T-cell (primary cell): ENCODE results near the gene FITM1. TPM values are rescaled to one million over a fixed set of nuclear protein-coding genes. Genes with fewer than 3 reads are reported as not detected.

Experiments used
- ATAC-seq, 4 experiments: fragments of 200-7000 bp in 3 of 4; fragments of 150-1000 bp in 1 of 4; cut with Tn5 transposase; replicated peaks in 1 of 4; 1 replicate in 3 of 4; 2 replicates in 1 of 4; pipeline ENCODE4 v1.10.0; 2021; ENCODE audit warnings: moderate library complexity in 3 of 4, mild to moderate bottlenecking in 2 of 4, moderate number of reproducible peaks in 1 of 4
- CTCF ChIA-PET, 2 donors: fragments of 300-600 bp; sonication (Branson Sonifier 250); formaldehyde crosslinking; loops; one replicate each; lab custom pipeline; 2022; ENCODE audit warnings: antibody characterized with exemption in 2 of 2; lab: Charles Lee
- POLR2A ChIA-PET, 2 donors: fragments of 300-600 bp; sonication (Branson Sonifier 250); formaldehyde crosslinking; loops; one replicate each; lab custom pipeline; 2022; ENCODE audit warnings: antibody characterized with exemption in 2 of 2; lab: Charles Lee
- DNase-seq, 35 experiments: peaks; one replicate each; pipeline versions ENCODE4 v3.0.0 to v3.0.0-alpha.2; 2013 to 2023
- H3K27ac ChIP-seq: one replicate; pipeline ENCODE4 v1.5.1; 2013; ENCODE audit warnings: low read length
- H3K27me3 ChIP-seq, 2 experiments: replicated peaks in 1 of 2; 1 replicate in 1 of 2; 2 replicates in 1 of 2; pipeline versions ENCODE4 v1.6.1 to v1.7.0; 2013; ENCODE audit warnings: low read length in 1 of 2, mixed read lengths in 1 of 2; ENCODE audit not compliant: control insufficient read depth in 2 of 2, insufficient read depth in 2 of 2; ENCODE audit errors: extremely low read depth in 1 of 2
- H3K36me3 ChIP-seq, 2 donors: 1 replicate in 1 of 2; 2 replicates in 1 of 2; pipeline versions ENCODE4 v1.6.1 to v1.7.0; 2013; ENCODE audit warnings: low read length in 1 of 2; ENCODE audit not compliant: control insufficient read depth in 2 of 2, insufficient read depth in 1 of 2; ENCODE audit errors: extremely low read depth in 1 of 2
- H3K4me1 ChIP-seq, 2 experiments: 1 replicate in 1 of 2; 2 replicates in 1 of 2; pipeline versions ENCODE4 v1.6.1 to v1.7.0; 2013; ENCODE audit warnings: low read length in 2 of 2, mixed read lengths in 1 of 2; ENCODE audit not compliant: insufficient read depth in 2 of 2, control insufficient read depth in 1 of 2; ENCODE audit errors: extremely low read depth in 1 of 2
- H3K4me3 ChIP-seq, 2 donors: 1 replicate in 1 of 2; 2 replicates in 1 of 2; pipeline versions ENCODE4 v1.5.1 to v1.7.0; 2013; ENCODE audit warnings: mild to moderate bottlenecking in 2 of 2, low read length in 1 of 2, moderate library complexity in 1 of 2; ENCODE audit not compliant: control insufficient read depth in 1 of 2; ENCODE audit errors: extremely low read depth in 1 of 2
- H3K9me3 ChIP-seq: 2 replicates; pipeline ENCODE4 v1.7.0; 2013
- H3K27ac Mint-ChIP-seq, 2 donors: one replicate each; pipeline ENCODE4 v1.8.0; 2020 to 2021; ENCODE audit warnings: mild to moderate bottlenecking in 2 of 2, mixed read lengths in 2 of 2
- H3K27me3 Mint-ChIP-seq, 2 donors: one replicate each; pipeline ENCODE4 v1.8.0; 2021 to 2022; ENCODE audit warnings: mixed read lengths in 2 of 2
- H3K36me3 Mint-ChIP-seq: one replicate; pipeline ENCODE4 v1.8.0; 2021; ENCODE audit warnings: mixed read lengths
- H3K4me1 Mint-ChIP-seq, 3 donors: one replicate each; pipeline ENCODE4 v1.8.0; 2020 to 2022; ENCODE audit warnings: mixed read lengths in 3 of 3, mild to moderate bottlenecking in 1 of 3
- H3K4me3 Mint-ChIP-seq, 3 donors: one replicate each; pipeline ENCODE4 v1.8.0; 2020 to 2022; ENCODE audit warnings: mild to moderate bottlenecking in 3 of 3, mixed read lengths in 3 of 3, moderate library complexity in 3 of 3
- H3K9me3 Mint-ChIP-seq, 3 donors: one replicate each; pipeline ENCODE4 v1.8.0; 2020 to 2022; ENCODE audit warnings: mixed read lengths in 3 of 3
- WGBS: methylation state at CpG from one replicate; pipeline ENCODE4 v1.1.5; 2013; ENCODE audit warnings: missing lambda C conversion rate; ENCODE audit not compliant: insufficient coverage; 5-methylcytosine and 5-hydroxymethylcytosine counted together
- total RNA-seq, 35 experiments: library from RNA in 6 of 35; stranded (reverse) in 6 of 35; fragments of 120-200 nt in 1 of 35; gene quantifications; one replicate each; pipeline versions ENCODE4 v1.2.1 to v1.2.4 and lab custom pipeline; 2013 to 2026

FITM1 gene
- total RNA-seq, 5 donors from 2014 or later (not counting 1 experiment from before 2014, with no cell fraction given), result 2.5 to 3.5 (median 3.2) TPM

GRCh38 chr14:24162093-24162492 lies 31.6 kb downstream of the FITM1 start:
- peak overlapping the region; percentile 98 to 99 for H3K27ac Mint-ChIP-seq
- WGBS, result 20% methylated on average over 5 of the region's 8 CpGs
- no peaks in the 10 kb centered on the region for H3K9me3 Mint-ChIP-seq
- ChIA-PET POLR2A (interaction anchor here in 1 of 2 donors (0.6 to 1.6 kb wide), 3 partner anchors 14 to 80 kb away, joined by 3 to 9 read pairs (median 4); partner anchors contain the start of genes DCAF11, NRL and TINF2), CTCF (interaction anchor here (0.6 to 2.0 kb wide), 7 partner anchors 9 to 72 kb away, joined by 4 to 30 read pairs (median 5); partner anchors contain the start of genes DCAF11 (in 1 of the 2), NRL (in 1 of the 2), PSME1 (in 1 of the 2) and PSME2 (in 1 of the 2))
- Histone ChIP-seq H3K4me3 (peak overlapping the region; percentile 86 to 98), H3K9me3 (no peaks in the 10 kb centered on the region), H3K36me3 (peaks cover 31 to 67% of the 10 kb centered on the region in 2 donors), H3K4me1 (peaks cover 8 to 62% of the 10 kb centered on the region in 2 experiments), H3K27ac (peak overlapping the region; percentile 89), H3K27me3 (no peaks in the 10 kb centered on the region)
- peak overlapping the region; percentile 92 to 94 (median 92) for H3K4me3 Mint-ChIP-seq
- no peaks in the 10 kb centered on the region for H3K27me3 Mint-ChIP-seq
- H3K36me3 Mint-ChIP-seq, result peaks cover 56% of the 10 kb centered on the region
- peaks cover 54 to 61% (median 58%) of the 10 kb centered on the region in 3 donors for H3K4me1 Mint-ChIP-seq
- DNase-seq (no peak), ATAC-seq (no peak)

GRCh38 chr14:24164518-24164991 lies 34.1 kb downstream of the FITM1 start:
- Mint-ChIP-seq H3K4me1 (peaks cover 62 to 71% (median 69%) of the 10 kb centered on the region in 3 donors), H3K9me3 (no peaks in the 10 kb centered on the region), H3K36me3 (peaks cover 62% of the 10 kb centered on the region), H3K27me3 (no peaks in the 10 kb centered on the region), H3K27ac (peak overlapping the region; percentile 79 to 99), H3K4me3 (peak overlapping the region; percentile 39 to 92 (median 52))
- 91% methylated on average over 14 of the region's 14 CpGs for WGBS
- Histone ChIP-seq H3K27ac (no peak overlapping the region), H3K36me3 (peaks cover 22 to 63% of the 10 kb centered on the region in 2 donors), H3K4me3 (no peak overlapping the region), H3K27me3 (no peaks in the 10 kb centered on the region), H3K9me3 (no peaks in the 10 kb centered on the region), H3K4me1 (peaks cover 8 to 61% of the 10 kb centered on the region in 2 experiments)
- DNase-seq (no peak), ATAC-seq (no peak)
- CTCF ChIA-PET, result interaction anchor here in 1 of 2 donors (0.6 kb wide), 1 partner anchor 221 kb away, joined by 4 read pairs; no protein-coding TSS in a partner anchor
- POLR2A ChIA-PET, result interaction anchor here in 1 of 2 donors (1.0 kb wide), 1 partner anchor 16 kb away, joined by 3 read pairs; no protein-coding TSS in a partner anchor

GRCh38 chr14:24165785-24166184 lies 35.3 kb downstream of the FITM1 start:
- H3K4me1 ChIP-seq, result peaks cover 5 to 54% of the 10 kb centered on the region in 2 experiments
- no peak overlapping the region for H3K4me3 ChIP-seq
- Mint-ChIP-seq H3K4me1 (peaks cover 54 to 70% (median 68%) of the 10 kb centered on the region in 3 donors), H3K27me3 (no peaks in the 10 kb centered on the region), H3K36me3 (peaks cover 59% of the 10 kb centered on the region), H3K27ac (peak overlapping the region; percentile 61 to 68), H3K4me3 (peak overlapping the region in 1 of 3 donors; percentile 92), H3K9me3 (no peaks in the 10 kb centered on the region)
- CTCF ChIA-PET, result no interaction called here
- no peak for ATAC-seq
- peaks cover 18 to 59% of the 10 kb centered on the region in 2 donors for H3K36me3 ChIP-seq
- no peak for DNase-seq
- no peak overlapping the region for H3K27ac ChIP-seq
- H3K9me3 ChIP-seq, result no peaks in the 10 kb centered on the region
- POLR2A ChIA-PET, result interaction anchor here in 1 of 2 donors (0.5 kb wide), 1 partner anchor 44 kb away, joined by 5 read pairs; no protein-coding TSS in a partner anchor
- 100% methylated on average over 1 of the region's 5 CpGs for WGBS
- no peaks in the 10 kb centered on the region for H3K27me3 ChIP-seq

GRCh38 chr14:24167469-24168114 lies 37.1 kb downstream of the FITM1 start:
- no peaks in the 10 kb centered on the region for H3K27me3 ChIP-seq
- no peak overlapping the region for H3K4me3 Mint-ChIP-seq
- no peaks in the 10 kb centered on the region for H3K9me3 ChIP-seq
- no peak overlapping the region for H3K4me3 ChIP-seq
- peaks cover 53% of the 10 kb centered on the region for H3K36me3 Mint-ChIP-seq
- ATAC-seq, result no peak
- H3K4me1 Mint-ChIP-seq, result peaks cover 51 to 67% (median 65%) of the 10 kb centered on the region in 3 donors
- peak overlapping the region in 1 of 2 donors; percentile 76 for H3K27ac Mint-ChIP-seq
- H3K36me3 ChIP-seq, result peaks cover 18 to 58% of the 10 kb centered on the region in 2 donors
- DNase-seq, result no peak
- H3K4me1 ChIP-seq, result peaks cover 6 to 58% of the 10 kb centered on the region in 2 experiments
- H3K9me3 Mint-ChIP-seq, result no peaks in the 10 kb centered on the region
- CTCF ChIA-PET, result no interaction called here
- POLR2A ChIA-PET, result no interaction called here
- no peaks in the 10 kb centered on the region for H3K27me3 Mint-ChIP-seq
- WGBS, result 85% methylated on average over 3 of the region's 3 CpGs
- no peak overlapping the region for H3K27ac ChIP-seq

GRCh38 chr14:24171422-24172260 lies 41.2 kb downstream of the FITM1 start, which contains the start of gene REC8:
Gene REC8, plus strand, starts transcription at chr14:24172080. Its CDS starts 473 bp downstream, at chr14:24172553.
- Histone ChIP-seq H3K27me3 (no peaks in the 10 kb centered on the region), H3K4me3 (peak within 1 kb of the TSS; percentile 48 to 58), H3K9me3 (no peaks in the 10 kb centered on the region), H3K36me3 (peaks cover 3 to 22% of the 10 kb centered on the region in 2 donors), H3K27ac (peak within 1 kb of the TSS; percentile 27), H3K4me1 (peaks cover 2 to 28% of the 10 kb centered on the region in 2 experiments)
- peak; percentile 47 to 87 (median 77) for DNase-seq
- CTCF ChIA-PET, result interaction anchor here in 1 of 2 donors (0.6 to 0.7 kb wide), 2 partner anchors 9 to 11 kb away, joined by 3 to 4 read pairs; partner anchors contain the start of gene IRF9
- Mint-ChIP-seq H3K9me3 (no peaks in the 10 kb centered on the region), H3K4me1 (peaks cover 26 to 52% (median 37%) of the 10 kb centered on the region in 3 donors), H3K27ac (peak within 1 kb of the TSS; percentile 87 to 93), H3K4me3 (peak within 1 kb of the TSS; percentile 79 to 91 (median 86)), H3K36me3 (peaks cover 34% of the 10 kb centered on the region), H3K27me3 (no peaks in the 10 kb centered on the region)
- ATAC-seq, result peak; percentile 79 to 88 (median 85)
- POLR2A ChIA-PET, result interaction anchor here (0.5 to 1.2 kb wide), 6 partner anchors 8 to 227 kb away, joined by 4 to 9 read pairs (median 4); partner anchors contain the start of gene NYNRIN (in 1 of the 2)
- WGBS, result 21% methylated on average over 51 of the region's 63 CpGs
